H1 (cell line): ENCODE measurements around the gene ACTR3C. TPM values are rescaled to one million over a fixed set of nuclear protein-coding genes. Genes with fewer than 3 reads are reported as not detected.
"Not testable (repeated sequence)": the region's sequence is repeated elsewhere in the genome, so short reads cannot be mapped to it uniquely, and the experiment has no call there.

Experiments used
- CTCF ChIA-PET: fragments of 300-600 bp; sonication (Branson Sonifier 250); formaldehyde crosslinking; loops from one replicate; lab custom pipeline; 2021; ENCODE audit not compliant: partially characterized antibody; lab: Charles Lee
- POLR2A ChIA-PET: fragments of 300-600 bp; sonication (Branson Sonifier 250); formaldehyde crosslinking; loops from one replicate; lab custom pipeline; 2021; ENCODE audit warnings: inconsistent platforms; ENCODE audit not compliant: partially characterized antibody; lab: Charles Lee
- DNase-seq, 2 experiments: peaks; one replicate each; pipeline versions ENCODE4 v3.0.0 to v3.0.0-alpha.2; 2010 to 2022; ENCODE audit warnings: low spot score in 2 of 2, low read depth in 1 of 2, mixed read lengths in 1 of 2
- FAIRE-seq: peaks from 2 replicates; lab custom pipeline; 2011; peaks lifted over from hg19 to GRCh38; lab: Jason Lieb, UNC
- H2AFZ ChIP-seq: 2 replicates; pipeline ENCODE4 v1.8.1; 2012; ENCODE audit warnings: low read length, inconsistent platforms
- H2AK5ac ChIP-seq: 2 replicates; pipeline ENCODE4 v1.6.1; 2013; ENCODE audit warnings: low read depth, low read length
- H2BK120ac ChIP-seq: replicated peaks from 2 replicates; pipeline ENCODE3; 2013; ENCODE audit warnings: low read depth, low read length, inconsistent platforms
- H2BK12ac ChIP-seq: 2 replicates; pipeline ENCODE4 v1.6.1; 2013; ENCODE audit warnings: low read depth, low read length
- H2BK15ac ChIP-seq: 2 replicates; pipeline ENCODE4 v1.6.1; 2013; ENCODE audit warnings: low read length
- H2BK20ac ChIP-seq: 2 replicates; pipeline ENCODE4 v1.6.1; 2013; ENCODE audit warnings: low read length
- H2BK5ac ChIP-seq: 2 replicates; pipeline ENCODE4 v1.6.1; 2013; ENCODE audit warnings: low read depth, low read length
- H3K14ac ChIP-seq: 2 replicates; pipeline ENCODE4 v1.6.1; 2013; ENCODE audit warnings: inconsistent platforms; ENCODE audit not compliant: insufficient read length
- H3K18ac ChIP-seq: 2 replicates; pipeline ENCODE4 v1.6.1; 2013; ENCODE audit warnings: low read length; ENCODE audit errors: extremely low read depth
- H3K23ac ChIP-seq: 2 replicates; pipeline ENCODE4 v1.6.1; 2013; ENCODE audit warnings: inconsistent platforms; ENCODE audit not compliant: insufficient read length
- H3K23me2 ChIP-seq: 2 replicates; pipeline ENCODE4 v1.6.1; 2013; ENCODE audit warnings: low read depth, low read length
- H3K27ac ChIP-seq: 2 replicates; pipeline ENCODE4 v1.6.1; 2011; ENCODE audit warnings: low read depth, low read length, inconsistent platforms
- H3K27me3 ChIP-seq, 4 experiments: replicated peaks in 1 of 4; 1 replicate in 1 of 4; 2 replicates in 3 of 4; pipeline versions ENCODE4 v1.6.1 to v1.8.1; 2011 to 2013; ENCODE audit warnings: low read length in 3 of 4, mild to moderate bottlenecking in 3 of 4, inconsistent platforms in 2 of 4, mixed read lengths in 2 of 4, moderate library complexity in 1 of 4; ENCODE audit not compliant: control insufficient read depth in 3 of 4, insufficient read depth in 3 of 4; ENCODE audit errors: extremely low read depth in 1 of 4
- H3K36me3 ChIP-seq, 4 experiments: 2 replicates each; pipeline versions ENCODE4 v1.6.1 to v1.8.1; 2011 to 2013; ENCODE audit warnings: mild to moderate bottlenecking in 4 of 4, low read length in 3 of 4, moderate library complexity in 2 of 4, control low read depth in 1 of 4, inconsistent platforms in 1 of 4; ENCODE audit not compliant: insufficient read depth in 4 of 4, control insufficient read depth in 2 of 4
- H3K4ac ChIP-seq: replicated peaks from 2 replicates; pipeline ENCODE3; 2013; ENCODE audit warnings: low read length, low read depth, mixed read lengths, inconsistent platforms; ENCODE audit not compliant: insufficient read length
- H3K4me1 ChIP-seq, 4 experiments: replicated peaks in 1 of 4; 1 replicate in 1 of 4; 2 replicates in 3 of 4; pipeline versions ENCODE4 v1.6.1 to v1.8.1; 2011 to 2013; ENCODE audit warnings: low read length in 3 of 4, inconsistent platforms in 2 of 4, mixed read lengths in 1 of 4; ENCODE audit not compliant: insufficient read depth in 4 of 4, control insufficient read depth in 3 of 4
- H3K4me2 ChIP-seq, 2 experiments: 2 replicates each; pipeline versions ENCODE4 v1.6.1 to v1.8.1; 2011 to 2013; ENCODE audit warnings: low read depth in 2 of 2, low read length in 2 of 2, control low read depth in 1 of 2, inconsistent platforms in 1 of 2, mild to moderate bottlenecking in 1 of 2; ENCODE audit not compliant: insufficient read depth in 1 of 2
- H3K4me3 ChIP-seq, 4 experiments: fragments of 200-600, 300-600 bp in 1 of 4; sonication (generic), shearing (Covaris generic), sonication (Bioruptor Twin) in 1 of 4; 2 replicates each; pipeline versions ENCODE4 v1.5.1 to v1.8.1; 2011 to 2016; ENCODE audit warnings: low read length in 4 of 4, low read depth in 3 of 4, control low read depth in 2 of 4, inconsistent platforms in 2 of 4, mild to moderate bottlenecking in 2 of 4, mixed read lengths in 1 of 4, moderate library complexity in 1 of 4; ENCODE audit not compliant: insufficient read depth in 2 of 4; ENCODE audit errors: extremely low read depth in 1 of 4
- H3K56ac ChIP-seq: replicated peaks from 2 replicates; pipeline ENCODE3; 2013; ENCODE audit warnings: low read depth, mild to moderate bottlenecking, mixed read lengths, low read length, inconsistent platforms; ENCODE audit not compliant: insufficient read length
- H3K79me1 ChIP-seq: 2 replicates; pipeline ENCODE4 v1.6.1; 2013; ENCODE audit warnings: low read depth, low read length, control low read depth
- H3K79me2 ChIP-seq, 2 experiments: 2 replicates each; pipeline versions ENCODE4 v1.6.1 to v1.8.1; 2012 to 2013; ENCODE audit warnings: low read length in 2 of 2, mild to moderate bottlenecking in 2 of 2, inconsistent platforms in 1 of 2; ENCODE audit not compliant: insufficient read depth in 2 of 2, control insufficient read depth in 1 of 2
- H3K9ac ChIP-seq, 4 experiments: replicated peaks in 1 of 4; 1 replicate in 1 of 4; 2 replicates in 3 of 4; pipeline versions ENCODE4 v1.6.1 to v1.8.1; 2011 to 2013; ENCODE audit warnings: low read depth in 3 of 4, low read length in 3 of 4, control low read depth in 2 of 4, mild to moderate bottlenecking in 2 of 4, moderate library complexity in 2 of 4, inconsistent platforms in 1 of 4; ENCODE audit errors: extremely low read depth in 1 of 4
- H3K9me3 ChIP-seq, 2 experiments: 2 replicates each; pipeline versions ENCODE4 v1.6.1 to v1.8.1; 2012 to 2013; ENCODE audit warnings: mild to moderate bottlenecking in 2 of 2, moderate library complexity in 2 of 2, control low read depth in 1 of 2, inconsistent platforms in 1 of 2, low read depth in 1 of 2, low read length in 1 of 2, mixed read lengths in 1 of 2; ENCODE audit not compliant: insufficient read depth in 2 of 2
- H4K20me1 ChIP-seq, 2 experiments: replicated peaks in 1 of 2; 2 replicates each; pipeline versions ENCODE3 to v1.8.1; 2011 to 2013; ENCODE audit warnings: inconsistent platforms in 2 of 2, low read length in 2 of 2, mild to moderate bottlenecking in 1 of 2; ENCODE audit not compliant: insufficient read depth in 2 of 2, control insufficient read depth in 1 of 2
- H4K5ac ChIP-seq: 2 replicates; pipeline ENCODE4 v1.6.1; 2013; ENCODE audit warnings: low read length, low read depth, mixed read lengths, inconsistent platforms; ENCODE audit not compliant: insufficient read length
- H4K8ac ChIP-seq: 2 replicates; pipeline ENCODE4 v1.8.0; 2013; ENCODE audit warnings: mild to moderate bottlenecking, moderate library complexity, low read length, inconsistent platforms; ENCODE audit not compliant: insufficient read depth; ENCODE audit errors: extremely low read depth
- H4K91ac ChIP-seq: replicated peaks from 2 replicates; pipeline ENCODE3; 2013; ENCODE audit warnings: low read length, mixed read lengths, inconsistent platforms; ENCODE audit not compliant: insufficient read length
- EZH2 ChIP-seq: fragments of 200-600 bp; sonication (generic); IDR thresholded peaks from 2 replicates; pipeline ENCODE4 v1.7.1; 2012; ENCODE audit warnings: low read depth, mild to moderate bottlenecking, moderate library complexity, low read length, inconsistent platforms; ENCODE audit not compliant: severe bottlenecking
- KDM4A ChIP-seq: IDR thresholded peaks from one replicate; pipeline ENCODE4 v1.7.1; 2012; ENCODE audit warnings: low read depth, mild to moderate bottlenecking, moderate library complexity, low read length, inconsistent platforms; ENCODE audit not compliant: severe bottlenecking
- SUZ12 ChIP-seq: fragments of 200-600 bp; sonication (generic); IDR thresholded peaks from 2 replicates; pipeline ENCODE4 v1.6.1; 2012; ENCODE audit warnings: mild to moderate bottlenecking, inconsistent platforms, low read length, moderate library complexity, mixed read lengths
- WGBS, 2 experiments: shearing (Covaris generic) in 1 of 2; methylation state at CpG; one replicate each; pipeline versions ENCODE4 v1.1.6 to v1.1.7; 2013 to 2015; ENCODE audit warnings: low lambda C conversion rate in 2 of 2, mixed read lengths in 2 of 2, inconsistent platforms in 1 of 2, low coverage in 1 of 2, missing lambda C conversion rate in 1 of 2; ENCODE audit not compliant: insufficient replicate concordance in 2 of 2, insufficient coverage in 1 of 2, insufficient read length in 1 of 2; ENCODE audit errors: extremely low coverage in 1 of 2, missing lambda C conversion rate in 1 of 2; 5-methylcytosine and 5-hydroxymethylcytosine counted together
- polyA plus RNA-seq, 7 experiments: library from polyadenylated mRNA; depleted of rRNA in 3 of 7; stranded (reverse) in 5 of 7; unstranded in 2 of 7; fragments of >200 nt in 5 of 7; fragments of 200-250 nt in 2 of 7; gene quantifications; 1 replicate in 5 of 7; 2 replicates in 1 of 7; 4 replicates in 1 of 7; pipeline versions ENCODE4 v1.2.1 to v1.2.3, GENCODE V29; 2011 to 2013; ENCODE audit warnings: missing spikeins in 2 of 7, mixed read lengths in 2 of 7
- total RNA-seq: library from RNA; stranded (reverse); fragmentation: NEBNext Ultra II Directional; extraction: Animal tissue kit (Norgen Biotek cat#: 25700); gene quantifications from 2 replicates; pipeline ENCODE4 v1.2.1, GENCODE V29; 2021
- TF ChIP-seq, protein P1 (sequence below), 3 experiments: IDR thresholded peaks; 1 replicate in 2 of 3; 2 replicates in 1 of 3; pipeline versions ENCODE4 v1.5.1 to v1.6.1; 2011; ENCODE audit warnings: low read length in 3 of 3, mild to moderate bottlenecking in 3 of 3, inconsistent platforms in 2 of 3, low read depth in 1 of 3, moderate library complexity in 1 of 3; ENCODE audit not compliant: insufficient read depth in 1 of 3; ENCODE audit errors: control extremely low read depth in 1 of 3

The ACTR3C gene
- total and polyA plus RNA-seq, 2 of the 8 experiments (the other 6 are each of a cell fraction or from before 2014, with no cell fraction given) = 1.5 TPM; not detected in 1

DNA sequence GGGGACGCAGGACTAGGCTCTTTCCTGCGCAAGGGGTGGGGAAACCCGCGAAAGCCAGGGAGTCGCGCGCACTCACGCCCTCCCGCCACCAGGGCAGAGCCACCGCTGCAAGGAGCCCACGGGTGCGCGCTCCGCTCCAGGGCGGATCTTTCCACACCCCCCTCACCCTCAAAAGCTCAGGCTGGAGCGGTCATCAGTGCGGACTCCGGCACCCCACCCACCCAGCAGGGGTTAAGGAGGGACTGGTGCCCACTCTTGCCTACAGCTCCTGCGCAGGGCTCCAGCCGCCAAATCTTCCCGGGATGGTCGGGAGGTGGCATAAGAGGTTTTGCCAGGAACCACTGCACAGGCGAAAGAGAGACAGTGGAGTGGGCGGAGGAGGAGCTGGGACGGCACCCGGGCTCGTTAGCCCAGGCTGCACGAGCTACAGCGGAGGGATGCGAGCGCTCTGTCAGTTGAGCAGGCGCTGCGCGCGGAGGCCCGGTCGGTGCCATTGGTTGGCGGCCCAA lies 102.6 kb downstream of the ACTR3C start:
- H3K4ac ChIP-seq, CTCF ChIA-PET, H2AK5ac ChIP-seq, H3K14ac ChIP-seq, H3K23me2 ChIP-seq, H3K36me3 ChIP-seq, H3K9ac ChIP-seq, H2BK5ac ChIP-seq, H3K79me2 ChIP-seq, H3K56ac ChIP-seq, H2BK15ac ChIP-seq, H2AFZ ChIP-seq, H2BK120ac ChIP-seq, H3K23ac ChIP-seq, H4K91ac ChIP-seq, H3K9me3 ChIP-seq, H3K79me1 ChIP-seq, H3K27ac ChIP-seq, H4K8ac ChIP-seq, POLR2A ChIA-PET, H4K20me1 ChIP-seq, H2BK12ac ChIP-seq, H2BK20ac ChIP-seq, H4K5ac ChIP-seq, H3K4me1 ChIP-seq, H3K18ac ChIP-seq: not testable (repeated sequence)
- Histone ChIP-seq H3K4me2 (peak overlapping the region; percentile 81 to 85), H3K27me3 (peaks cover 8 to 21% (median 20%) of the 10 kb centered on the region in 4 experiments), H3K4me3 (peak overlapping the region; percentile 23 to 58 (median 40); a peak in 7 of 8 replicates)
- TF ChIP-seq EZH2 = peak; percentile 76
- TF ChIP-seq, protein P1, sequence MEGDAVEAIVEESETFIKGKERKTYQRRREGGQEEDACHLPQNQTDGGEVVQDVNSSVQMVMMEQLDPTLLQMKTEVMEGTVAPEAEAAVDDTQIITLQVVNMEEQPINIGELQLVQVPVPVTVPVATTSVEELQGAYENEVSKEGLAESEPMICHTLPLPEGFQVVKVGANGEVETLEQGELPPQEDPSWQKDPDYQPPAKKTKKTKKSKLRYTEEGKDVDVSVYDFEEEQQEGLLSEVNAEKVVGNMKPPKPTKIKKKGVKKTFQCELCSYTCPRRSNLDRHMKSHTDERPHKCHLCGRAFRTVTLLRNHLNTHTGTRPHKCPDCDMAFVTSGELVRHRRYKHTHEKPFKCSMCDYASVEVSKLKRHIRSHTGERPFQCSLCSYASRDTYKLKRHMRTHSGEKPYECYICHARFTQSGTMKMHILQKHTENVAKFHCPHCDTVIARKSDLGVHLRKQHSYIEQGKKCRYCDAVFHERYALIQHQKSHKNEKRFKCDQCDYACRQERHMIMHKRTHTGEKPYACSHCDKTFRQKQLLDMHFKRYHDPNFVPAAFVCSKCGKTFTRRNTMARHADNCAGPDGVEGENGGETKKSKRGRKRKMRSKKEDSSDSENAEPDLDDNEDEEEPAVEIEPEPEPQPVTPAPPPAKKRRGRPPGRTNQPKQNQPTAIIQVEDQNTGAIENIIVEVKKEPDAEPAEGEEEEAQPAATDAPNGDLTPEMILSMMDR (IDR thresholded peaks at IDR 0.05; ENCODE audit: control extremely low read depth in 1 of 3, insufficient read depth in 1 of 3, low read depth in 1 of 3, low read length in 3 of 3) = peak in 1 of 3 experiments; percentile 9; a peak in 1 of 4 replicates
- TF ChIP-seq KDM4A = peak; percentile 28
- peak; percentile 71 for TF ChIP-seq SUZ12
- 7% methylated on average over 30 of the region's 38 CpGs; no CpG with 5 or more reads in 1 of the 2 experiments for WGBS, 2 experiments
- DNase-seq = peak in 1 of 2 experiments; percentile 67
- FAIRE-seq = peak; percentile 62
